NB4 (cell line): ENCODE measurements around the gene ESF1.

ENCODE experiments used
- CTCF ChIP-seq: IDR thresholded peaks from one replicate; pipeline ENCODE4 v1.5.1; 2012; ENCODE audit warnings: low read depth, low read length
- POLR2A ChIP-seq: IDR thresholded peaks from 2 replicates; pipeline ENCODE4 v1.6.1; 2011; ENCODE audit warnings: mild to moderate bottlenecking; ENCODE audit not compliant: insufficient read length; ENCODE audit errors: extremely low read depth

- TF ChIP-seq CTCF (no peak), POLR2A (no peak)
Observed at GRCh38 chr20:13822459-13822858, 37.7 kb upstream of the ESF1 start.
